ENCODE results near the gene MUC2.

DNA sequence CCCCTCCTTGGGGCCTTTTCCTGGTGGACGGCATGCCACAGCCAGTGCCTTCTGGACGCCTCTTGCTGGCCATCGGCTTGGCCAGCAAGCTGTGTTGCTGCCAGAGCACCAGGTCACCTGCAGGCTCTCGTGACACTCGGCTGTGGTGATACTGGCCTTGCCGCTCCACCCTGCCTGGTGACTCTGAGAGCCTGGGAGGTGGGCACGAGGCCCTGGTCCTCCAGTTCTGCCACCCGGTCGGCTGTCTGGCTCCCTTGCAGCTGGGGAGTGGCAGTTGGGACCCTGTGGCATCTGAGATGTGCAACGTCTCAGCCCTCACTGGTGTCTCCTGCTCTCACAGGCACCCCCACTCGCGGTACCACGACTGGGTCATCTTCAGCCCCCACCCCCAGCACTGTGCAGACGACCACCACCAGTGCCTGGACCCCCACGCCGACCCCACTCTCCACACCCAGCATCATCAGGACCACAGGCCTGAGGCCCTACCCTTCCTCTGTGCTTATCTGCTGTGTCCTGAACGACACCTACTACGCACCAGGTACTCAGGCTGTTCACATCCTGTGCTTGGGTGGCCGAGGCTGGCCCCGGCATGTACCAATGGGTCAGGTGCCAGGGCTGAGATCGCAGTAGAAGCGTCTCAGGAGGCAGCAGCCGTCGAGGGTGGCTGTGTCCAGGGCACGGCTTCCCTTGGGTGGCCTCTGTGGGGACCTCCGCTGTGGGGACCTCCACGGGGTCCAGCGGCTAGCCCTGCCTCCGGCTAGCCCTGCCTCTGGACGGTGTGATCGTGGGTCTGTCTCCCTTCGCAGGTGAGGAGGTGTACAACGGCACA is 26.0 kb downstream of the MUC2 start:
- TF ChIP-seq, protein P1, sequence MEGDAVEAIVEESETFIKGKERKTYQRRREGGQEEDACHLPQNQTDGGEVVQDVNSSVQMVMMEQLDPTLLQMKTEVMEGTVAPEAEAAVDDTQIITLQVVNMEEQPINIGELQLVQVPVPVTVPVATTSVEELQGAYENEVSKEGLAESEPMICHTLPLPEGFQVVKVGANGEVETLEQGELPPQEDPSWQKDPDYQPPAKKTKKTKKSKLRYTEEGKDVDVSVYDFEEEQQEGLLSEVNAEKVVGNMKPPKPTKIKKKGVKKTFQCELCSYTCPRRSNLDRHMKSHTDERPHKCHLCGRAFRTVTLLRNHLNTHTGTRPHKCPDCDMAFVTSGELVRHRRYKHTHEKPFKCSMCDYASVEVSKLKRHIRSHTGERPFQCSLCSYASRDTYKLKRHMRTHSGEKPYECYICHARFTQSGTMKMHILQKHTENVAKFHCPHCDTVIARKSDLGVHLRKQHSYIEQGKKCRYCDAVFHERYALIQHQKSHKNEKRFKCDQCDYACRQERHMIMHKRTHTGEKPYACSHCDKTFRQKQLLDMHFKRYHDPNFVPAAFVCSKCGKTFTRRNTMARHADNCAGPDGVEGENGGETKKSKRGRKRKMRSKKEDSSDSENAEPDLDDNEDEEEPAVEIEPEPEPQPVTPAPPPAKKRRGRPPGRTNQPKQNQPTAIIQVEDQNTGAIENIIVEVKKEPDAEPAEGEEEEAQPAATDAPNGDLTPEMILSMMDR (IDR thresholded peaks at IDR 0.05) = no peak
- no peak for TF ChIP-seq POLR2A (IDR thresholded peaks at IDR 0.05)

All from vagina (tissue), 2 donors.